Psoas muscle (tissue), 8 donors: ENCODE measurements around the gene SFRP2. TPM values are rescaled to one million over a fixed set of nuclear protein-coding genes. Genes with fewer than 3 reads are reported as not detected.

Source experiments
- ATAC-seq, 4 donors: fragments of 200-7000 bp; cut with Tn5 transposase; one replicate each; pipeline ENCODE4 v1.9.1; 2020; ENCODE audit warnings: moderate library complexity in 3 of 4, mild to moderate bottlenecking in 2 of 4
- DNase-seq, 2 donors: peaks; one replicate each; pipeline ENCODE4 v3.0.0-alpha.2; 2020
- H3K27ac ChIP-seq: fragments of 200-600 bp; one replicate; pipeline ENCODE4 v1.8.0; 2022
- H3K27me3 ChIP-seq, 3 donors: fragments of 200-600 bp in 1 of 3; one replicate each; pipeline versions ENCODE4 v1.6.1 to v1.8.0; 2013 to 2022; ENCODE audit warnings: low read length in 2 of 3, mild to moderate bottlenecking in 2 of 3, moderate library complexity in 1 of 3; ENCODE audit not compliant: insufficient read depth in 3 of 3
- H3K36me3 ChIP-seq, 2 donors: fragments of 200-600 bp in 1 of 2; one replicate each; pipeline versions ENCODE4 v1.6.1 to v1.8.0; 2013 to 2022; ENCODE audit warnings: low read depth in 1 of 2, mild to moderate bottlenecking in 1 of 2, moderate library complexity in 1 of 2; ENCODE audit not compliant: insufficient read depth in 1 of 2
- H3K4me1 ChIP-seq: fragments of 200-600 bp; one replicate; pipeline ENCODE4 v1.8.0; 2022
- H3K4me3 ChIP-seq: fragments of 200-600 bp; one replicate; pipeline ENCODE4 v1.8.0; 2022; ENCODE audit warnings: mild to moderate bottlenecking
- H3K9me3 ChIP-seq: fragments of 200-600 bp; one replicate; pipeline ENCODE4 v1.8.0; 2022
- CTCF ChIP-seq: fragments of 200-600 bp; IDR thresholded peaks from one replicate; pipeline ENCODE4 v1.8.0; 2022; ENCODE audit warnings: antibody characterized with exemption
- WGBS, 3 donors: extraction: QIAGEN DNeasy Blood & Tissue Kit; methylation state at CpG; one replicate each; pipeline versions ENCODE4 v1.1.6 to v1.1.7; 2013; 5-methylcytosine and 5-hydroxymethylcytosine counted together
- intact Hi-C, 2 donors: fragments of 100-400 bp; cut with DNase I; formaldehyde crosslinking; loops; one replicate each; pipeline versions ENCODE4 v1.11.0 to v1.14.2; 2022
- polyA plus RNA-seq, 3 donors: library from polyadenylated mRNA; stranded (reverse); fragments of 200-250 nt; gene quantifications; one replicate each; pipeline ENCODE4 v1.2.3, GENCODE V29; 2013
- total RNA-seq, 4 donors: library from RNA; stranded (reverse); fragmentation: NEBNext Ultra II Directional in 2 of 4; extraction: Animal tissue kit (Norgen Biotek cat#: 25700) in 2 of 4; gene quantifications; one replicate each; pipeline versions ENCODE4 v1.2.1 to v1.2.4, GENCODE V29; 2021 to 2023
- donor health status: healthy with polysubstance abuse.
- donor health status: DM: no; HTN: no; CAD: no; lungs with moderate emphysema.
- donor health status: Bipolar disorder and iron deficiency.
- donor health status: healthy.
- donor health status: DM: yes; HTN: yes; CAD: no.
- donor health status: DM: no; HTN: no; CAD: no.
- donor health status: DM: no; HTN: no; CAD: no.
- donor health status: DM: yes; HTN: yes; CAD: no.

Gene SFRP2
- total and polyA plus RNA-seq, 7 donors, result 0.25 to 9.5 (median 2.2) TPM

- Histone ChIP-seq H3K4me1 (no peaks in the 10 kb centered on the region), H3K9me3 (no peaks in the 10 kb centered on the region), H3K4me3 (no peak overlapping the region), H3K36me3 (no peaks in the 10 kb centered on the region), H3K27ac (no peak overlapping the region), H3K27me3 (peaks cover 0 to 43% (median 23%) of the 10 kb centered on the region in 3 donors)
- no peak for ATAC-seq
- intact Hi-C loops, result loop anchor here in 1 of 2 donors (10.0 kb wide), 1 partner anchor 529 kb away; no protein-coding TSS in a partner anchor
- 21 to 36% (median 23%) methylated on average over 3 of the region's 3 CpGs for WGBS, 3 donors
- DNase-seq, result no peak
- peak; percentile 12 for TF ChIP-seq CTCF
Observed at GRCh38 chr4:153785910-153786721, 2.8 kb downstream of the SFRP2 start.

- intact Hi-C loops, result loop anchor here in 1 of 2 donors (10.0 kb wide), 1 partner anchor 531 kb away; no protein-coding TSS in a partner anchor
- H3K27ac ChIP-seq, result no peak overlapping the region
- TF ChIP-seq CTCF, result no peak
- 73 to 76% (median 74%) methylated on average over 3 of the region's 3 CpGs for WGBS, 3 donors
- ATAC-seq, result no peak
- no peaks in the 10 kb centered on the region for H3K36me3 ChIP-seq
- peaks cover 0 to 25% (median 12%) of the 10 kb centered on the region in 3 donors for H3K27me3 ChIP-seq
- no peaks in the 10 kb centered on the region for H3K9me3 ChIP-seq
- no peak for DNase-seq
- H3K4me3 ChIP-seq, result no peak overlapping the region
- no peaks in the 10 kb centered on the region for H3K4me1 ChIP-seq
Observed at GRCh38 chr4:153784166-153784699, 4.7 kb downstream of the SFRP2 start.

- no peaks in the 10 kb centered on the region for H3K36me3 ChIP-seq
- TF ChIP-seq CTCF, result no peak
- ATAC-seq (no peak), DNase-seq (no peak)
- no peaks in the 10 kb centered on the region for H3K9me3 ChIP-seq
- intact Hi-C loops, result loop anchor here in 1 of 2 donors (10.0 kb wide), 1 partner anchor 532 kb away; no protein-coding TSS in a partner anchor
- no peak overlapping the region for H3K4me3 ChIP-seq
- no peak overlapping the region for H3K27ac ChIP-seq
- H3K27me3 ChIP-seq, result peaks cover 0 to 9% (median 2%) of the 10 kb centered on the region in 3 donors
- no peaks in the 10 kb centered on the region for H3K4me1 ChIP-seq
- WGBS, 3 donors, result 95 to 100% (median 97%) methylated on average over 1 of the region's 1 CpG
Observed at GRCh38 chr4:153782581-153782980, 6.3 kb downstream of the SFRP2 start.

- Histone ChIP-seq H3K4me1 (no peaks in the 10 kb centered on the region), H3K4me3 (no peak overlapping the region), H3K27me3 (peaks cover 0 to 4% (median 2%) of the 10 kb centered on the region in 3 donors), H3K36me3 (no peaks in the 10 kb centered on the region), H3K9me3 (no peaks in the 10 kb centered on the region), H3K27ac (no peak overlapping the region)
- no peak for ATAC-seq
- WGBS, 3 donors, result 16 to 20% (median 18%) methylated on average over 6 of the region's 6 CpGs
- no peak for DNase-seq
- intact Hi-C loops, result loop anchor here in 1 of 2 donors (10.0 kb wide), 1 partner anchor 533 kb away; no protein-coding TSS in a partner anchor
- no peak for TF ChIP-seq CTCF
Observed at GRCh38 chr4:153781717-153782416, 7.0 kb downstream of the SFRP2 start.
